Measurements from ENCODE around the gene H6PD.

The H6PD gene

DNA sequence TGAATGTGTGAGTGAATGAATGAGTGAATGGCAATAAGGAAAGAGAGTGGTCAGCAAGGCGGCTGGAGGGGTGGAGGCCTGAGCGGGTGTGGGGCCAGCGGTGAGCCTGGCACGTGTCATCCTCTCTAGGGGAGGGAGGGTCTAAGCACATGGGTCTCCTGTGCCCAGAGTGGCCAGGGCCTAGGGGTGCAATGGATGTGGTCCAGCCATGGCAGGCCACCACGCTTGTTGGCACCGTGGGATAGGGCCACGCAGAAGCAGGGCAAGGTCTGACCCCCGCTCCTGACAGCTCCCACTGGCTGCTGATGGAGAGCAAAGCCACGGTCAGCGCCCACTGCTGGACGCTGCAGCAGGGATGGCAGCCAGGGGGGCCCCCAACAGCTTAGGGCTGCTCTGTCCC, 38.6 kb downstream of the H6PD start:
- DNase-seq (ENCODE audit: low read depth, low spot score), result no peak
- peak; percentile 6 for TF ChIP-seq CTCF (IDR thresholded peaks at IDR 0.05; ENCODE audit: low read depth, low read length)
- in situ Hi-C loops (cut with HindIII; ENCODE audit: low sequenced_read_pairs), result no loop called here

GRCh38 chr1:9275161-9275560, 40.6 kb downstream of the H6PD start:
- no peak overlapping the region for H3K4me3 ChIP-seq (ENCODE audit: low read depth, low read length)
- TF ChIP-seq CTCF (IDR thresholded peaks at IDR 0.05; ENCODE audit: low read depth, low read length), result no peak
- no peak for DNase-seq (ENCODE audit: low read depth, low spot score)
- in situ Hi-C loops (cut with HindIII; ENCODE audit: low sequenced_read_pairs), result no loop called here

More for the DNA sequence above, 38.6 kb downstream of the H6PD start:
- no peak overlapping the region for H3K4me3 ChIP-seq (ENCODE audit: low read depth, low read length)

DNA sequence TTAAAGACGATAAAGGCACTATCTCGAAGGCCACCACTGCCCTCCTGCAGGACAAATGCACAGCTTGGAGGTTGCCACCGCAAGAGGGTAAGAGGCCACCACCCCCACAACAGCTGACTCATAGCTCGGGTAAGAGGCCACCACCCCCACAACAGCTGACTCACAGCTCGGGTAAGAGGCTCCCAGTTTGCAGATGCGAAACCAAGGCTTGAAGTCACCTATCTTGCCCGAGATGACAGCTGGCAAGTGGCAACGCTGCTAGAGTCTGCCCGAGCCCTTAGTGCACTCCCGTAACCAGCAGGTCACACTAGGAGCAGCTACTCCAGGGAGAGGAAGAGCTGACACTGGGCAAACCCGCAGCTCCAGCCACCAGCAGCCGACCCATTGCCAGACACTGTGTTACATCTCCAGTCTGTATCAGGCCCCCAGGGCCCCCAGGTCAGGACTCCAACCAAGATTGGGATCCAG, 41.0 kb downstream of the H6PD start:
- in situ Hi-C loops (cut with HindIII; ENCODE audit: low sequenced_read_pairs), result no loop called here

DNA sequence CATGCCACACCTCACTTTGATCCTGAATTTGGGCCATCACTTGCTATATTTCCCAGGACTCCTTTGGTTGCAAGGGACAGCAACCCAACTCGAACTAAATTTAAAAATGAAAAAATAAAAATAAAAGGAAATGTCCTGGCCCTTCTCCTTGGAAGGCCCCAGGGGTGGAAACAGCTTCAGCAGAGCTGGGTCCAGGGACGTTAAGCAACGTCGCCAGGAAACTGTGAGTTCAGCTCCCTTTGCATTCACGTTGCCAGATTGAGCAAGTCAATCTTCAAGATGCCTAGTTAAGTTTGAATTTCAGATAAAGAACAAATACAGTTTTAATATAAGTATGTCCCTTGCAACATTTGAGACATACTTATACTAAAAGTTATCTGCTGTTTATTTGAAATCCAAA, 43.5 kb downstream of the H6PD start:
- no peak for TF ChIP-seq CTCF (IDR thresholded peaks at IDR 0.05; ENCODE audit: low read depth, low read length)
- no peak for DNase-seq (ENCODE audit: low read depth, low spot score)
- H3K4me3 ChIP-seq (ENCODE audit: low read depth, low read length), result no peak overlapping the region
- in situ Hi-C loops (cut with HindIII; ENCODE audit: low sequenced_read_pairs), result no loop called here

More for the DNA sequence above, 41.0 kb downstream of the H6PD start:
- H3K4me3 ChIP-seq (ENCODE audit: low read depth, low read length), result no peak overlapping the region
- peak; percentile 86 for DNase-seq (ENCODE audit: low read depth, low spot score)
- TF ChIP-seq CTCF (IDR thresholded peaks at IDR 0.05; ENCODE audit: low read depth, low read length), result no peak

GRCh38 chr1:9278585-9279153, 44.1 kb downstream of the H6PD start:
- TF ChIP-seq CTCF (IDR thresholded peaks at IDR 0.05; ENCODE audit: low read depth, low read length), result no peak
- DNase-seq (ENCODE audit: low read depth, low spot score), result no peak
- no peak overlapping the region for H3K4me3 ChIP-seq (ENCODE audit: low read depth, low read length)
- in situ Hi-C loops (cut with HindIII; ENCODE audit: low sequenced_read_pairs), result no loop called here

- no peak for TF ChIP-seq CTCF (IDR thresholded peaks at IDR 0.05; ENCODE audit: low read depth, low read length)
- no peak overlapping the region for H3K4me3 ChIP-seq (ENCODE audit: low read depth, low read length)
- DNase-seq (ENCODE audit: low read depth, low spot score), result peak; percentile 12
- in situ Hi-C loops (cut with HindIII; ENCODE audit: low sequenced_read_pairs), result no loop called here
These were observed 44.7 kb downstream of the H6PD start for GRCh38 chr1:9279172-9279840.
